GM12801 (cell line): ENCODE measurements around the gene KLF13.

Experiments used
- CTCF ChIP-seq: IDR thresholded peaks from one replicate; pipeline ENCODE4 v1.5.1; 2011; ENCODE audit warnings: control low read depth; ENCODE audit not compliant: insufficient read length; ENCODE audit errors: extremely low read depth

Gene KLF13

GRCh38 chr15:31306426-31307269 is 20.0 kb upstream of the KLF13 start:
- TF ChIP-seq CTCF = no peak

GRCh38 chr15:31307270-31308184 is 19.1 kb upstream of the KLF13 start:
- TF ChIP-seq CTCF = no peak

- TF ChIP-seq CTCF = no peak
Observed at GRCh38 chr15:31308185-31308639, 18.4 kb upstream of the KLF13 start.

- TF ChIP-seq CTCF = no peak
Observed at GRCh38 chr15:31309893-31310606, 16.6 kb upstream of the KLF13 start.

GRCh38 chr15:31311735-31312619 is 14.7 kb upstream of the KLF13 start:
- TF ChIP-seq CTCF = no peak

GRCh38 chr15:31313223-31313622 is 13.4 kb upstream of the KLF13 start:
- no peak for TF ChIP-seq CTCF
